Measurements from ENCODE around the gene ESPN.
A peak's percentile ranks its signal among the peaks of the same experiment; 100 is the strongest.

Gene ESPN

GRCh38 chr1:6409733-6410132 lies 14.8 kb upstream of the ESPN start:
- DNase-seq (no peak), ATAC-seq (no peak)

DNA sequence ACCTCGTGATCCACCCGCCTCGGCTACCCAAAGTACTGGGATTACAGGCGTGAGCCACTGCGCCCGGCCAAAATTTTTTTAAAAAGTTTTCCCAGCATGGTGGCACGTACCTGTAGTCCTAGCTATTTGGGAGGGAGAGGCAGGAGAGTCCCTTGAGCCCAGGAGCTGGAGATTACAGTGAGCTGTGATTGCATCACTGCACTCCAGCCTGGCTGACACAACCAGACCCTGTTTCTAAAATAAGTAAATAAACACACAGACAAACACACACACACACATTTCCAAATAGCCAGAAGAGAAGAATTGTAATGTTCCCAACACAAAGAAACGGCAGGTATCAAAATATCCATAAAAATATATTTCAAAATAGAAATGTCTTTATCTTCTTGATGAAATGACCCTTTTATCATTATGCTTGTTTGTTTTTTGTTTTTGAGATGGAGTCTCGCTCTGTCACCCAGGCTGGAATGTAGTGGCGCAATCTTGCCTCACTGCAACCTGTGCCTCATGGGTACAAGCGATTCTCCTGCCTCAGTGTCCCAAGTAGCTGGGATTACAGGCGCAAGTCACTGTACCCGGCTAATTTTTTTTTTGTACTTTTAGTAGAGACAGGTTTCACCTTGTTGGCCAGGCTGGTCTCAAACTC lies 14.2 kb upstream of the ESPN start:
- DNase-seq (no peak), ATAC-seq (no peak)

DNA sequence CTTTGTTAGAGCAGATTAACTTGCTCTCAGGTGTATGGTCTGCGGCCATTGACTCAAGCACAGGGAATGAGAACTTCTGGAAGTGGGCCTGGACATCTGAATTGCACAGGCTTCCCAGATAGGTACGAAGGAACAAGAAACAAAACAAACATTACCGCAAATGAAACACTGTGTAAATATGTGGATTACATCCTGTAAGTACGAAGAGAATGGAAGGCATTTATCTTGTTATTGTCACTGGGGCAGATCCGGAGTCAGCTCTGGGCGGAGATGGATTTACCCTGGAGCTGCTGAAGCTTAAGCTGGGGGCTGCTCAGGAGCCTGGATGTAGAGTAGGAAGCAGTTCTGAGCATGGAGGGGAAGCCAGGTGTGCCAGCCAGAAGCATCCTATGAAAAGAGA lies 11.7 kb upstream of the ESPN start:
- DNase-seq (no peak), ATAC-seq (no peak)

- DNase-seq = peak; percentile 64
- peak; percentile 87 for ATAC-seq
Measured at GRCh38 chr1:6414443-6414844, 10.1 kb upstream of the ESPN start.

DNA sequence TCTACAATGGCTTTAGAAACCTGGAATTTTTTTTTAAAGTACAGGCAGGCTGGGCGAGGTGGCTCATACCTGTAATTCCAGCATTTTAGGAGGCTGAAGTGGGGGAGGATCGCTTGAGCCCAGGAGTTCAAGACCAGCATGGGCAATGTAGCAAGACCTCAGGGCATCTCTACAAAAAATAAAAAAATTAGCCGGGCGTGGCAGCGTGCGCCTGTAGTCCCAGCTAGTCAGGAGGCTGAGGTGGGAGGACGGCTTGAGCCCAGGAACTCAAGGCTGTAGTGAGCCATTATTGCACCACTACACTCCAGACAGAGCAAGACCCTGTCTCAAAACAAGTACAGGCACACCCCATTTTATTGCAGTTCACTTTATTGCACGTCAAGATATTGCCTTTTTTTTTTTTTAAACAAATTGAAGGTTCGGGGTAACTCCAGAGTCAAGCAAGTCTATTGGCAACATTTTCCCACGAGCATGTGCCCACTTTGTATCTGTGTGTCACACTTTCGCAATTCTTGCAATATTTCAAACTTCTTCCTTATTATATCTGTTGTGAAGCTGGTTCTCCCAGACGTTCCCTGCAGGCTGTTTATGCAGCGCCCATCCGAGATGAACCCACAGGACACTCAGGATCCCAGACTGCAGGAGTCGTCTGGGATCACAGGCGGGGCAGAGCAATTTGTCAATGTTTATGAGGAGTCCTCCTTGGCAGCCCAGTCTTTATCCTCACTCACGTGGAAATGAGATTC lies 9.5 kb upstream of the ESPN start:
- ATAC-seq = no peak

DNA sequence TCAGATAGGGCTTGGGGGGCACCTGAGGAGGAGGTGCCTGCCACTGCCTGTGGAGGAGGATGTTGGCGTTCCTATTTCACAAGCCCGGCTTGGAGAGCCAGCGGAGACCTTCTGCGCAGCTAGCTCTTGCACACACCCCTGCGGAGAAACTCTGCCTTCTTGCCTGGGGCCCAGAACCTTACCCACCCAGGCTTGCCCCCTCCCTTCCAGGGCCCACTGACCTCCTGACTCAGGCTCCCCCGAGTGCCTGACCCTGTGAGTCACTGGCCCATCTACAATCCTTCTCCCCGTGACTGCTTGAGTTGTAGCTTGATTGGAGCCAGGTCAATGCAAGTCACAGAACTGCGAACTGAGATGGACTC lies 8.3 kb upstream of the ESPN start:
- DNase-seq (no peak), ATAC-seq (no peak)

More for the DNA sequence above, 9.5 kb upstream of the ESPN start:
- DNase-seq = no peak

GRCh38 chr1:6416906-6417305 lies 7.7 kb upstream of the ESPN start:
- ATAC-seq (no peak), DNase-seq (no peak)

GRCh38 chr1:6417961-6418667 lies 6.5 kb upstream of the ESPN start:
- no peak for ATAC-seq

DNA sequence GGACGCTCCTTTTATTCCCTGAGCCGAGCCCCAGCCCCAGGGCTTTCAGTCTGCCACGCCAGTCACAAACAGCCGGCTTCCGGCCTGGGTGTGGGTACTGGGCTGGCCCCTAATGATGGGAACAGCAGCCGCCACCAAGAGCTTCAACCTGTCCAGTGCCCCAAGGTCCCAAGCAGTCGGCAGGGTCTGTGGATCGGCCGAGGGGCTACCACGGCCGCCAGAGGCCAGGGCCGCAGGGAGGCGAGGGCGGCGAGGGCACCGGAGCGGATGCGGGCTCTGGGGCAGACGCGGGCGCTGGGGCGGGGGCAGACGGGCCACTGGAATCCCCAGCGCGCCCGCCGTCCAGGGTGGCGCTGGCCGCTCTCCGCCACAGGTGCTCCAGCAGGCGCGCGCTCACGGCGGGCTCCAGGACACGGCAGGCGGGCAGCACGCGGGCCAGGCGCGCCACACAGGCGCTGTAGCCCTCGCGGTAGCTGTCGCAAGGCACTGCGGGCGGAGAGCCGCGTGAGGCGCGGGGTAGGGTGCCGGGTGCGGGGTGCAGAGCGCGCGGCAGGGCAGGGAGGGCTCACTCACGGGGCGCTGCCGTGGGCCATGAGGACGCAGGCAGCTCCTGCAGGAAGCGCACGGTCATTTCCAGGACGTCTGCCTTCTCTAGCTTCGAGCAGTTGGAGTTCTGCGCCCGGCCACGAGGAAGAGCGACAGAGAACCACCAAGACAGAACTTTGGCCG lies 5.7 kb upstream of the ESPN start:
- ATAC-seq (no peak), DNase-seq (no peak)

More at GRCh38 chr1:6417961-6418667, 6.5 kb upstream of the ESPN start:
- no peak for DNase-seq

- DNase-seq = peak; percentile 17
- no peak for ATAC-seq
Measured at GRCh38 chr1:6419397-6419803, 5.2 kb upstream of the ESPN start.

- DNase-seq (no peak), ATAC-seq (no peak)
Measured at GRCh38 chr1:6419804-6420453, 4.6 kb upstream of the ESPN start, which contains the start of gene HES2. TSS of gene HES2 (minus strand) at chr1:6419919. CDS start at chr1:6419820, 99 bp downstream.

- ATAC-seq (no peak), DNase-seq (peak; percentile 21)
Measured at GRCh38 chr1:6420454-6421042, 4.0 kb upstream of the ESPN start.

DNA sequence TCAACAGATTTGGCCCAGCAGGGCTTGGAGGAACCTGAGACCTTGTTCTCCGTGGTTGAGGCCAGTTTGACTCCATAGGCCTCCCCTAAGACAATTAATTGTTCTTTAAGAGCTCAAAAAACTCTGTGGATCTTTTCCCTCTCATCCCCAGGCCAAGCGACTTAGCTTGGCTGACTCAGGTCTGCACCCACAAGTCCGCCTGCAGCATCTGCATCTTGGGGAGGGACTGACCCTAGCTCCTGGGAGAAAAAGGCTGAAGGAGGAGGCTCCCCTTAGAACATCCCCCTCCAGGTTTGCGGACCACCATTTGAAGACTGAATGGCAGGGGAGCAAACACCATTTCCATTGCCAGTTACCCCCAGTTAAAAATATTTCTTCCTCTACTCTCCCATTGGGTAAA lies 3.3 kb upstream of the ESPN start:
- ATAC-seq (no peak), DNase-seq (no peak)

GRCh38 chr1:6423321-6423999 lies 1.1 kb upstream of the ESPN start:
- peak; percentile 76 for DNase-seq

GRCh38 chr1:6424000-6424565 lies 493 bp upstream of the ESPN start:
- ATAC-seq = no peak

More at GRCh38 chr1:6423321-6423999, 1.1 kb upstream of the ESPN start:
- ATAC-seq = peak; percentile 60

GRCh38 chr1:6425658-6426057 lies 1.1 kb downstream of the ESPN start:
- ATAC-seq (no peak), DNase-seq (no peak)

More at GRCh38 chr1:6424000-6424565, 493 bp upstream of the ESPN start:
- DNase-seq = no peak

DNA sequence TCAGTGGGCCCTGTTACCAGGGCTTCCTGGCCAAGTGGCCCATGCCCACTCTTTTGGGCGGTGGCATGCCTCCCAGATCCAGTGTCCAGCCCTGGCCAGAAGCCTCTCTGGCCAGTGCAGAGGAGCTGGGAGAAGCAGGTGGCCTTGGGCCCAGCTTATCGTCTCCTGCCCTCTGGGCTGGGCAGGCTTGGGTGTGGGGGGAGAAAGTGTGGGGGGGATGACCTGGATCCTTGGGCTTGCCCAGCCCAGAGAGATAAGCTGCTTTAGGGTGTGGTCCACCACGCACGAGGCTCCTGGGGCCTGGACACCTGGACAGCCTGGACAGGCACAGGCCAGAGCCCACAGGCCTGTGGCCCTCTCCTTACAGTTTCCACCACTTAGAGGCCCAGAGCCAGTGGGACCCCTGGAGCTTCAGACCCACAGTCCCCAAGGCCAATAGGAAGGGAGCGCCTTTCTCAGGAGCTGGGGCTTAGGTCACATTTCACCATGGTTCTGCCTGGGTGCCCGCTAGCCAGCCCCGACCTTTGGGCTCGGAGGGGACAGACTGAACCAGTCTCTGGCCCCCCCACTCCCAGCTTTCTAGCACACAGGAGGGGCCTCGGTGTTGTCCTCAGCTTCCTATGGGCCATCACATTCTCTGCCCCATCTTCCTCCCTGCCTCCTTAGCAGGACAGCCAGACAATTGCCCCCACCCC lies 1.8 kb downstream of the ESPN start:
- ATAC-seq (no peak), DNase-seq (no peak)

DNA sequence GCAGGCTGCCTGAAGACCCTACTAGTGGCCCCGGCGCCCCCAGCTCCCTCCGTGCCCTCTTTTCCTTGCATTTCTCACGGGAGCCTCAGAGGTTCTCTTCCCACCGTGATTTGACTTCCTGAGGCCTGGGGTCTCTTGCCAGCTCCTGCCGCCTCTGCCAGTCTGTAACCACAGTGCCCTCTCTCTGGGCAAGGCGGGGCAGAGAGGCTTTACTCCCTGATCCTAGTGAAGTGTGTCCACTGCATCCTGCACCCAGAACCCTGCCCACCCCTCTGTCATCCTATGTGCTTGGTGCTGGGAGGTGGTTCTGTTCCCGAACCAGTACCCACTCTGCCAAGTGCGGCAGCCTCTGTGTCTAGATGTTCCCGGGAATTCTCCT lies 2.4 kb downstream of the ESPN start:
- no peak for ATAC-seq

GRCh38 chr1:6427441-6428390 lies 3.1 kb downstream of the ESPN start:
- DNase-seq (no peak), ATAC-seq (no peak)

More for the DNA sequence above, 2.4 kb downstream of the ESPN start:
- DNase-seq = no peak
